OCI-LY7 (cell line): ENCODE data around the gene RRAD.

Source experiments
- CTCF ChIP-seq: fragments of 200-600 bp; sonication (generic); conservative IDR thresholded peaks from 2 replicates; pipeline ENCODE4 v1.5.1; 2014; ENCODE audit warnings: mild to moderate bottlenecking, antibody characterized with exemption, low read length, moderate library complexity, mixed read lengths
- EZH2phosphoT487 ChIP-seq: fragments of 200-600 bp; sonication (generic); IDR thresholded peaks from 2 replicates; pipeline ENCODE4 v1.6.1; 2018; ENCODE audit warnings: low read depth, borderline replicate concordance, mild to moderate bottlenecking, mixed run types, antibody characterized with exemption, low read length, moderate library complexity, mixed read lengths

GRCh38 chr16:66959704-66960161, 34.4 kb upstream of the RRAD start:
- TF ChIP-seq CTCF = no peak
- no peak for TF ChIP-seq EZH2phosphoT487
